Measurements from ENCODE around the gene CNKSR1. TPM values are rescaled to one million over a fixed set of nuclear protein-coding genes. Genes with fewer than 3 reads are reported as not detected.

The CNKSR1 gene
- total and polyA plus RNA-seq, 2 of the 13 experiments (the other 11 are each of a cell fraction or from before 2014, with no cell fraction given), result 3.4 to 8.9 TPM

DNA sequence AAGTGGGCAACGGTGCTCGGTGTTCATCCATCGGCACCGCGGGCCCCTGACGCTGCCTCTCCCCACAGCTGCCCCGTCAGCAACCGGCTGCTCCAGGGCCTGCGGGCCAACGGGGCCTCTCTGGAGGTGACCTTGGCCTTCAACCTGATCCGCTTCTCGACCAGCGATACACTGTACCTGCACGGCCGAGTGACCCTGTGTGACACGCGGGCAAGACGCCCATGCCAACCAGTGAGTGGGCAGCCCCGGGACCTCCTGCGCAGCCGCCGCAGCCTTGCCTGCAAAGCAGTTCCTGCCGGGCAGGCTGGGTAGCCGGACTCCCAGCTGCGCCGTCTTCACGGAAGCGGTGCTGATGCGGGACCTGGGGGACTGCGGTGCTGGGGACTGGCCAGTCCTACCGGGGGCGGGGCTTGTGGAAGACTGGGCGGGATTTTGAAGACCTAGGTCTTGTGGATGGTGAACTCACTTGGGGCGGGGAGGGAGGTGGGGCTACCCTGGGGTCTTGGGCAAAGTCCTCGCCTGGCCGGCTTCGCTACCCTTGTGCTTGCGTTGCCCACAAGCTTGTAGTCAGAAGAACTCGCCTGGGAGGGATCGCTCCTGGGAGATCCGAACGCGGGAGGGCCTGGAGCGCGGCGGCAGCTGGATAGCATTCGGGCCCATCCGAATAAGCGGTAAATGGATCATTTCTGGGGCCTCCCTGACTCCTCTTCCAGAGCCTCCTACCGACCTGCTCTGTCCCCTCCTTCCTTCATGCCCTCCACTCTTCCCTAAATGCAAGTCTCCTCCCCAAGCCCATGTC is 47.9 kb downstream of the CNKSR1 start (continued):
- TF ChIP-seq, protein P1, sequence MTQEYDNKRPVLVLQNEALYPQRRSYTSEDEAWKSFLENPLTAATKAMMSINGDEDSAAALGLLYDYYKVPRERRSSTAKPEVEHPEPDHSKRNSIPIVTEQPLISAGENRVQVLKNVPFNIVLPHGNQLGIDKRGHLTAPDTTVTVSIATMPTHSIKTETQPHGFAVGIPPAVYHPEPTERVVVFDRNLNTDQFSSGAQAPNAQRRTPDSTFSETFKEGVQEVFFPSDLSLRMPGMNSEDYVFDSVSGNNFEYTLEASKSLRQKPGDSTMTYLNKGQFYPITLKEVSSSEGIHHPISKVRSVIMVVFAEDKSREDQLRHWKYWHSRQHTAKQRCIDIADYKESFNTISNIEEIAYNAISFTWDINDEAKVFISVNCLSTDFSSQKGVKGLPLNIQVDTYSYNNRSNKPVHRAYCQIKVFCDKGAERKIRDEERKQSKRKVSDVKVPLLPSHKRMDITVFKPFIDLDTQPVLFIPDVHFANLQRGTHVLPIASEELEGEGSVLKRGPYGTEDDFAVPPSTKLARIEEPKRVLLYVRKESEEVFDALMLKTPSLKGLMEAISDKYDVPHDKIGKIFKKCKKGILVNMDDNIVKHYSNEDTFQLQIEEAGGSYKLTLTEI (CRISPR knock-in tag; conservative IDR thresholded peaks at IDR 0.05), result no peak
- TF ChIP-seq KLF12 (CRISPR knock-in tag; IDR thresholded peaks at IDR 0.05; ENCODE audit: borderline replicate concordance) (no peak), HDAC6 (IDR thresholded peaks at IDR 0.05; ENCODE audit: low read depth, low read length) (no peak), U2AF1 (optimal IDR thresholded peaks at IDR 0.05; ENCODE audit: low read depth, low read length) (peak; percentile 68), HIVEP1 (CRISPR knock-in tag; IDR thresholded peaks at IDR 0.05) (peak; percentile 33; the same call in 1 of the 2 replicates), SAP130 (CRISPR knock-in tag; IDR thresholded peaks at IDR 0.05; ENCODE audit: low read depth) (peak; percentile 73), ZNF598 (CRISPR knock-in tag; IDR thresholded peaks at IDR 0.05; ENCODE audit: borderline replicate concordance) (0 out of 2 replicates have a peak, but pooled peaks have one; percentile 66), ZNF460 (CRISPR knock-in tag; IDR thresholded peaks at IDR 0.05; ENCODE audit: borderline replicate concordance) (no peak), ZNF124 (CRISPR knock-in tag; IDR thresholded peaks at IDR 0.05) (no peak), MXD4 (CRISPR knock-in tag; IDR thresholded peaks at IDR 0.05) (peak; percentile 31; the same call in 1 of the 2 replicates), REL (CRISPR knock-in tag; conservative IDR thresholded peaks at IDR 0.05) (no peak), POGZ (CRISPR knock-in tag; IDR thresholded peaks at IDR 0.05) (peak; percentile 57; the same call in 1 of the 2 replicates), ELF4 (CRISPR knock-in tag; IDR thresholded peaks at IDR 0.05; ENCODE audit: borderline replicate concordance) (no peak), NPAS2 (CRISPR knock-in tag; IDR thresholded peaks at IDR 0.05; ENCODE audit: borderline replicate concordance) (no peak), ZFP36L2 (CRISPR knock-in tag; IDR thresholded peaks at IDR 0.05) (no peak), ZNF558 (CRISPR knock-in tag; IDR thresholded peaks at IDR 0.05; ENCODE audit: borderline replicate concordance) (no peak), HMG20B (CRISPR knock-in tag; conservative IDR thresholded peaks at IDR 0.05) (no peak), ZNF768 (CRISPR knock-in tag; IDR thresholded peaks at IDR 0.05) (no peak), ZNF431 (CRISPR knock-in tag; IDR thresholded peaks at IDR 0.05; ENCODE audit: borderline replicate concordance, low read depth) (0 out of 2 replicates have a peak, but pooled peaks have one; percentile 18)
- TF ChIP-seq, protein P2, sequence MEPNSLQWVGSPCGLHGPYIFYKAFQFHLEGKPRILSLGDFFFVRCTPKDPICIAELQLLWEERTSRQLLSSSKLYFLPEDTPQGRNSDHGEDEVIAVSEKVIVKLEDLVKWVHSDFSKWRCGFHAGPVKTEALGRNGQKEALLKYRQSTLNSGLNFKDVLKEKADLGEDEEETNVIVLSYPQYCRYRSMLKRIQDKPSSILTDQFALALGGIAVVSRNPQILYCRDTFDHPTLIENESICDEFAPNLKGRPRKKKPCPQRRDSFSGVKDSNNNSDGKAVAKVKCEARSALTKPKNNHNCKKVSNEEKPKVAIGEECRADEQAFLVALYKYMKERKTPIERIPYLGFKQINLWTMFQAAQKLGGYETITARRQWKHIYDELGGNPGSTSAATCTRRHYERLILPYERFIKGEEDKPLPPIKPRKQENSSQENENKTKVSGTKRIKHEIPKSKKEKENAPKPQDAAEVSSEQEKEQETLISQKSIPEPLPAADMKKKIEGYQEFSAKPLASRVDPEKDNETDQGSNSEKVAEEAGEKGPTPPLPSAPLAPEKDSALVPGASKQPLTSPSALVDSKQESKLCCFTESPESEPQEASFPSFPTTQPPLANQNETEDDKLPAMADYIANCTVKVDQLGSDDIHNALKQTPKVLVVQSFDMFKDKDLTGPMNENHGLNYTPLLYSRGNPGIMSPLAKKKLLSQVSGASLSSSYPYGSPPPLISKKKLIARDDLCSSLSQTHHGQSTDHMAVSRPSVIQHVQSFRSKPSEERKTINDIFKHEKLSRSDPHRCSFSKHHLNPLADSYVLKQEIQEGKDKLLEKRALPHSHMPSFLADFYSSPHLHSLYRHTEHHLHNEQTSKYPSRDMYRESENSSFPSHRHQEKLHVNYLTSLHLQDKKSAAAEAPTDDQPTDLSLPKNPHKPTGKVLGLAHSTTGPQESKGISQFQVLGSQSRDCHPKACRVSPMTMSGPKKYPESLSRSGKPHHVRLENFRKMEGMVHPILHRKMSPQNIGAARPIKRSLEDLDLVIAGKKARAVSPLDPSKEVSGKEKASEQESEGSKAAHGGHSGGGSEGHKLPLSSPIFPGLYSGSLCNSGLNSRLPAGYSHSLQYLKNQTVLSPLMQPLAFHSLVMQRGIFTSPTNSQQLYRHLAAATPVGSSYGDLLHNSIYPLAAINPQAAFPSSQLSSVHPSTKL (CRISPR knock-in tag; IDR thresholded peaks at IDR 0.05), result no peak
- TF ChIP-seq, protein P3, sequence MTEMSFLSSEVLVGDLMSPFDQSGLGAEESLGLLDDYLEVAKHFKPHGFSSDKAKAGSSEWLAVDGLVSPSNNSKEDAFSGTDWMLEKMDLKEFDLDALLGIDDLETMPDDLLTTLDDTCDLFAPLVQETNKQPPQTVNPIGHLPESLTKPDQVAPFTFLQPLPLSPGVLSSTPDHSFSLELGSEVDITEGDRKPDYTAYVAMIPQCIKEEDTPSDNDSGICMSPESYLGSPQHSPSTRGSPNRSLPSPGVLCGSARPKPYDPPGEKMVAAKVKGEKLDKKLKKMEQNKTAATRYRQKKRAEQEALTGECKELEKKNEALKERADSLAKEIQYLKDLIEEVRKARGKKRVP (CRISPR knock-in tag; IDR thresholded peaks at IDR 0.05), result peak in 1 of 2 experiments; percentile 46; a peak in 1 of 4 replicates
- TF ChIP-seq, protein P4, sequence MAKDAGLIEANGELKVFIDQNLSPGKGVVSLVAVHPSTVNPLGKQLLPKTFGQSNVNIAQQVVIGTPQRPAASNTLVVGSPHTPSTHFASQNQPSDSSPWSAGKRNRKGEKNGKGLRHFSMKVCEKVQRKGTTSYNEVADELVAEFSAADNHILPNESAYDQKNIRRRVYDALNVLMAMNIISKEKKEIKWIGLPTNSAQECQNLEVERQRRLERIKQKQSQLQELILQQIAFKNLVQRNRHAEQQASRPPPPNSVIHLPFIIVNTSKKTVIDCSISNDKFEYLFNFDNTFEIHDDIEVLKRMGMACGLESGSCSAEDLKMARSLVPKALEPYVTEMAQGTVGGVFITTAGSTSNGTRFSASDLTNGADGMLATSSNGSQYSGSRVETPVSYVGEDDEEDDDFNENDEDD (CRISPR knock-in tag; IDR thresholded peaks at IDR 0.05; ENCODE audit: borderline replicate concordance), result peak; percentile 38; the same call in 1 of the 2 replicates

All from HepG2 (cell line).